ENCODE data around the gene CALM3. TPM values are rescaled to one million over a fixed set of nuclear protein-coding genes. Genes with fewer than 3 reads are reported as not detected.
A peak's percentile ranks its signal among the peaks of the same experiment; 100 is the strongest.

CALM3 gene
- total and polyA plus RNA-seq, 2 donors (not counting 3 experiments of a cell fraction or from before 2014, with no cell fraction given): 305 to 425 TPM

DNA sequence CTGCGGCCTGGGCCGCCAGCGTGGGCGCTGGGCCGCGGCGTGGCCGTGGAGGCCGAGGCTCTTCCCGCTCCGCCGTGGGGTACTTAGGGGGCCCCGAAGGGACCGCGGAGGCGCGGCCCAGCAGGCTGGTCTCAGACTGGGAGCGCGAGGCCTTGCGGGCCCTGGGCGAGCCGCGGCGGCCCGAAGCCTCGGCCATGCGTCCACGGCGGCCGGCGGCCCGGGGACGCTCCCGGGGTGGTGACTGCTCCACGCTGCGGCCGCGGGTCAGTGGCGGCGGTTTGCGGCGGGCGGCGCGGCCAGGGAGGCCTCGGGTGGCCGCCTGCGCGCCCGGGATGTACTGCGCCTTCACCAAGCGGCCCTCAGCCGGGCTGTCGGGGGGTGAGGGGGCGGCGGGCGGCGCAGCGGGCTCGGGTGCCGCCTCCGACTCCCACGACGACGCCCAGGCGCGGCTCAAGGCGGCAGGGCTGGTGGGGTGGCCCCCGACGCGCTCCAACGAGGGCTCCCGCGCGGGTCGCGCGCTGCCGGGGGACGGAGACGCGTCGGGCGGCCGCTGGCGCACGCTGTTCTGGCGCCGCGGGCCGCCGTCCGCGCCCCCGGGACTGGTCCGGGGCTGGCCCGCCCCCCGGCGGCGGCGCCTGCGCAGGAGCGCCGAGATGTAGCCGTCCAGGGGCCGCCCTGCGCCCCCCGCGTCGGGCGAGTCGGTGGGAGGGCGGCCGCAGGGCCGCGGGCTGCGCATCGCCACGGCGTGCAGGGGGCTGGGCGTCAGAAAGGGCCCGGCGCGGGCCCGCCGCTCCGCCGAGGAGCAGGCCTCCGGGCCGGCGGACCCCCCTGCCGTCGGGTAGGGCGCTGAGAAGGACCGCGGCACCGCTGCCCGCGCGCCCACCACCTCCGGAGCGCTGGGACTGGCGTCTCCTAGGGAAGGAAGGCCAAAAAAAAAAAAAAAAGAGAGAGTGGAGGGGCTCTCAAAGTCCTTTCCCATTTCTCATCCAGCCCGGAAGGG, 48.1 kb downstream of the CALM3 start:
- CTCF ChIA-PET: interaction anchor here (0.8 kb wide), 1 partner anchor 12 kb away, joined by 4 read pairs; the partner anchor contains the start of gene DACT3
- no peak for DNase-seq (ENCODE audit: low read depth, low spot score)
- Histone ChIP-seq H3K9me3 (replicated peaks; ENCODE audit: control insufficient read depth, insufficient read depth, low read length) (no peaks in the 10 kb centered on the region), H3K27ac (ENCODE audit: insufficient read depth, low read depth, low read length) (no peak overlapping the region), H3K79me2 (ENCODE audit: control insufficient read depth, insufficient read depth, low read length) (no peaks in the 10 kb centered on the region), H3K4me1 (ENCODE audit: control insufficient read depth, extremely low read depth, insufficient read depth, low read length) (no peaks in the 10 kb centered on the region), H2AFZ (ENCODE audit: low read depth, low read length) (no peak overlapping the region), H3K27me3 (ENCODE audit: control insufficient read depth in 2 of 2, insufficient read depth in 2 of 2, low read length in 2 of 2) (peaks cover 26 to 40% of the 10 kb centered on the region in 2 experiments), H3K4me2 (ENCODE audit: insufficient read depth, low read length) (no peak overlapping the region), H3K36me3 (ENCODE audit: control insufficient read depth in 2 of 2, extremely low read depth in 1 of 2, insufficient read depth in 2 of 2, low read length in 2 of 2) (no peaks in the 10 kb centered on the region), H4K20me1 (replicated peaks; ENCODE audit: control insufficient read depth, extremely low read depth, insufficient read depth, low read length) (no peaks in the 10 kb centered on the region), H3K9ac (replicated peaks; ENCODE audit: extremely low read depth, insufficient read depth, low read length) (no peak overlapping the region), H3K4me3 (replicated peaks in 1 of 3; ENCODE audit: insufficient read depth in 1 of 3, low read depth in 1 of 3, low read length in 3 of 3) (no peak overlapping the region), H3K9me1 (replicated peaks; ENCODE audit: control insufficient read depth, extremely low read depth, insufficient read depth, low read length) (no peaks in the 10 kb centered on the region)
- POLR2A ChIA-PET: no interaction called here
- TF ChIP-seq EZH2 (IDR thresholded peaks at IDR 0.05; ENCODE audit: borderline replicate concordance, low read depth, low read length, severe bottlenecking): peak; percentile 92
- TF ChIP-seq, protein P1, sequence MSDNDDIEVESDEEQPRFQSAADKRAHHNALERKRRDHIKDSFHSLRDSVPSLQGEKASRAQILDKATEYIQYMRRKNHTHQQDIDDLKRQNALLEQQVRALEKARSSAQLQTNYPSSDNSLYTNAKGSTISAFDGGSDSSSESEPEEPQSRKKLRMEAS (IDR thresholded peaks at IDR 0.05; ENCODE audit: insufficient read depth, insufficient read length): no peak
- no TSS peak for BruUV-seq (replicated peaks)
- intact Hi-C loops (cut with micrococcal nuclease) (no loop called here), dilution Hi-C loops (cut with MboI; ENCODE audit: extremely low pct_ligation_motif_present, low sequenced_read_pairs) (no loop called here)
- FAIRE-seq: no peak

DNA sequence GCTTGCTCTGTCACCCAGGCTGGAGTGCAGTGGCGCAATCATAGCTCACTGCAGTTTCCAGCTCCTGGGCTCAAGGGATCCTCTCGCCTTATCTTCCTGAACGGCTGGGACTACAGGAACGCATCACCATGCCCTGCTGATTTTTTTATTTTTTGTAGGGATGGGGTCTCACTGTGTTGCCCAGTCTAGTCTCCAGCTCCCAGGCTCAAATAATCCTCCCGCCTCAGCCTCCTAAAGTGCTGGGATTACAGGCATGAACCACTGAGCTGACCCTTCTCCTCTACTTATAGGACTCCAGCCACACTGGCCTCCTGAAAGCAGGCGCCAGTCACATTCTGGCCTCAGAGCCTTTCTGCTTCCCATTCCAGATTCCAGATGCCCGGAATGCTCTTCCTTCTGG, 49.3 kb downstream of the CALM3 start:
- FAIRE-seq (no peak), DNase-seq (ENCODE audit: low read depth, low spot score) (no peak)
- no peaks in the 10 kb centered on the region for H4K20me1 ChIP-seq (replicated peaks; ENCODE audit: control insufficient read depth, extremely low read depth, insufficient read depth, low read length)
- ChIA-PET POLR2A (no interaction called here), CTCF (interaction anchor here (0.6 to 0.8 kb wide), 2 partner anchors 12 to 250 kb away, joined by 3 to 4 read pairs; no protein-coding TSS in a partner anchor)
- no TSS peak for BruUV-seq (replicated peaks)
- H3K36me3 ChIP-seq (ENCODE audit: control insufficient read depth in 2 of 2, extremely low read depth in 1 of 2, insufficient read depth in 2 of 2, low read length in 2 of 2): no peaks in the 10 kb centered on the region
- TF ChIP-seq, protein P1 (IDR thresholded peaks at IDR 0.05; ENCODE audit: insufficient read depth, insufficient read length): no peak
- TF ChIP-seq FOS (IDR thresholded peaks at IDR 0.05; ENCODE audit: borderline replicate concordance, insufficient read depth, low read length) (no peak), POLR2A (IDR thresholded peaks at IDR 0.05; ENCODE audit: low read depth, low read length) (no peak), MYC (IDR thresholded peaks at IDR 0.05; ENCODE audit: low read depth, low read length) (no peak), POLR2AphosphoS5 (IDR thresholded peaks at IDR 0.05; ENCODE audit: insufficient read depth, low read depth, low read length) (no peak)
- intact Hi-C loops (cut with micrococcal nuclease): no loop called here
- H3K9me1 ChIP-seq (replicated peaks; ENCODE audit: control insufficient read depth, extremely low read depth, insufficient read depth, low read length): no peaks in the 10 kb centered on the region
- H3K9ac ChIP-seq (replicated peaks; ENCODE audit: extremely low read depth, insufficient read depth, low read length): no peak overlapping the region
- no peaks in the 10 kb centered on the region for H3K9me3 ChIP-seq (replicated peaks; ENCODE audit: control insufficient read depth, insufficient read depth, low read length)
- H3K4me1 ChIP-seq (ENCODE audit: control insufficient read depth, extremely low read depth, insufficient read depth, low read length): no peaks in the 10 kb centered on the region
- H3K27ac ChIP-seq (ENCODE audit: insufficient read depth, low read depth, low read length): no peak overlapping the region
- dilution Hi-C loops (cut with MboI; ENCODE audit: extremely low pct_ligation_motif_present, low sequenced_read_pairs): no loop called here
- no peaks in the 10 kb centered on the region for H3K79me2 ChIP-seq (ENCODE audit: control insufficient read depth, insufficient read depth, low read length)
- H2AFZ ChIP-seq (ENCODE audit: low read depth, low read length): no peak overlapping the region
- peaks cover 26 to 40% of the 10 kb centered on the region in 2 experiments for H3K27me3 ChIP-seq (ENCODE audit: control insufficient read depth in 2 of 2, insufficient read depth in 2 of 2, low read length in 2 of 2)
- H3K4me2 ChIP-seq (ENCODE audit: insufficient read depth, low read length): no peak overlapping the region
- H3K4me3 ChIP-seq (replicated peaks in 1 of 3; ENCODE audit: insufficient read depth in 1 of 3, low read depth in 1 of 3, low read length in 3 of 3): no peak overlapping the region
